Left ventricle myocardium superior (tissue), 1 donor: ENCODE measurements around the gene RTN4. TPM values are rescaled to one million over a fixed set of nuclear protein-coding genes. Genes with fewer than 3 reads are reported as not detected.
"Not testable (repeated sequence)": the region's sequence is repeated elsewhere in the genome, so short reads cannot be mapped to it uniquely, and the experiment has no call there.

Source experiments
- ATAC-seq: fragments of 200-7000 bp; cut with Tn5 transposase; one replicate; pipeline ENCODE4 v1.9.1; 2020; ENCODE audit warnings: mild to moderate bottlenecking, moderate library complexity
- DNase-seq: peaks from one replicate; pipeline ENCODE4 v3.0.0-alpha.2; 2020
- intact Hi-C: fragments of 100-400 bp; cut with micrococcal nuclease; formaldehyde crosslinking; loops from one replicate; pipeline ENCODE4 v1.11.0; 2022
- long read RNA-seq: library from polyadenylated mRNA; unstranded; transcript quantifications from one replicate; pipeline ENCODE4 v2.0.0, GENCODE V29; 2021
- total RNA-seq: library from RNA; stranded (reverse); fragmentation: NEBNext Ultra II Directional; extraction: Animal tissue kit (Norgen Biotek cat#: 25700); gene quantifications from one replicate; pipeline ENCODE4 v1.2.1, GENCODE V29; 2021
- donor health status: DM: no; HTN: yes; CAD: no; lungs with severe emphysema.

The RTN4 gene, protein sequence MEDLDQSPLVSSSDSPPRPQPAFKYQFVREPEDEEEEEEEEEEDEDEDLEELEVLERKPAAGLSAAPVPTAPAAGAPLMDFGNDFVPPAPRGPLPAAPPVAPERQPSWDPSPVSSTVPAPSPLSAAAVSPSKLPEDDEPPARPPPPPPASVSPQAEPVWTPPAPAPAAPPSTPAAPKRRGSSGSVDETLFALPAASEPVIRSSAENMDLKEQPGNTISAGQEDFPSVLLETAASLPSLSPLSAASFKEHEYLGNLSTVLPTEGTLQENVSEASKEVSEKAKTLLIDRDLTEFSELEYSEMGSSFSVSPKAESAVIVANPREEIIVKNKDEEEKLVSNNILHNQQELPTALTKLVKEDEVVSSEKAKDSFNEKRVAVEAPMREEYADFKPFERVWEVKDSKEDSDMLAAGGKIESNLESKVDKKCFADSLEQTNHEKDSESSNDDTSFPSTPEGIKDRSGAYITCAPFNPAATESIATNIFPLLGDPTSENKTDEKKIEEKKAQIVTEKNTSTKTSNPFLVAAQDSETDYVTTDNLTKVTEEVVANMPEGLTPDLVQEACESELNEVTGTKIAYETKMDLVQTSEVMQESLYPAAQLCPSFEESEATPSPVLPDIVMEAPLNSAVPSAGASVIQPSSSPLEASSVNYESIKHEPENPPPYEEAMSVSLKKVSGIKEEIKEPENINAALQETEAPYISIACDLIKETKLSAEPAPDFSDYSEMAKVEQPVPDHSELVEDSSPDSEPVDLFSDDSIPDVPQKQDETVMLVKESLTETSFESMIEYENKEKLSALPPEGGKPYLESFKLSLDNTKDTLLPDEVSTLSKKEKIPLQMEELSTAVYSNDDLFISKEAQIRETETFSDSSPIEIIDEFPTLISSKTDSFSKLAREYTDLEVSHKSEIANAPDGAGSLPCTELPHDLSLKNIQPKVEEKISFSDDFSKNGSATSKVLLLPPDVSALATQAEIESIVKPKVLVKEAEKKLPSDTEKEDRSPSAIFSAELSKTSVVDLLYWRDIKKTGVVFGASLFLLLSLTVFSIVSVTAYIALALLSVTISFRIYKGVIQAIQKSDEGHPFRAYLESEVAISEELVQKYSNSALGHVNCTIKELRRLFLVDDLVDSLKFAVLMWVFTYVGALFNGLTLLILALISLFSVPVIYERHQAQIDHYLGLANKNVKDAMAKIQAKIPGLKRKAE
- 43.5 TPM for total RNA-seq
- long read RNA-seq, transcript RTN4-201 (7 exons, 2,333 nt) = major isoform, 30 of 45 reads
- long read RNA-seq, partial matches to known transcripts = 11 of 45 reads
- long read RNA-seq, other reads (novel, unspliced or antisense) = 0 of 45 reads

- intact Hi-C loops = no loop called here
- DNase-seq = peak; percentile 98
- peak; percentile 92 for ATAC-seq
These were observed at the start of gene RTN4 for GRCh38 chr2:55050100-55050994. RTN4 (minus strand) TSS chr2:55050451; CDS start chr2:55050300, 151 bp downstream.

- intact Hi-C loops = no loop called here
- DNase-seq (no peak), ATAC-seq (no peak)
These were observed 49.2 kb upstream of the RTN4 start for GRCh38 chr2:55099493-55099877.

DNA sequence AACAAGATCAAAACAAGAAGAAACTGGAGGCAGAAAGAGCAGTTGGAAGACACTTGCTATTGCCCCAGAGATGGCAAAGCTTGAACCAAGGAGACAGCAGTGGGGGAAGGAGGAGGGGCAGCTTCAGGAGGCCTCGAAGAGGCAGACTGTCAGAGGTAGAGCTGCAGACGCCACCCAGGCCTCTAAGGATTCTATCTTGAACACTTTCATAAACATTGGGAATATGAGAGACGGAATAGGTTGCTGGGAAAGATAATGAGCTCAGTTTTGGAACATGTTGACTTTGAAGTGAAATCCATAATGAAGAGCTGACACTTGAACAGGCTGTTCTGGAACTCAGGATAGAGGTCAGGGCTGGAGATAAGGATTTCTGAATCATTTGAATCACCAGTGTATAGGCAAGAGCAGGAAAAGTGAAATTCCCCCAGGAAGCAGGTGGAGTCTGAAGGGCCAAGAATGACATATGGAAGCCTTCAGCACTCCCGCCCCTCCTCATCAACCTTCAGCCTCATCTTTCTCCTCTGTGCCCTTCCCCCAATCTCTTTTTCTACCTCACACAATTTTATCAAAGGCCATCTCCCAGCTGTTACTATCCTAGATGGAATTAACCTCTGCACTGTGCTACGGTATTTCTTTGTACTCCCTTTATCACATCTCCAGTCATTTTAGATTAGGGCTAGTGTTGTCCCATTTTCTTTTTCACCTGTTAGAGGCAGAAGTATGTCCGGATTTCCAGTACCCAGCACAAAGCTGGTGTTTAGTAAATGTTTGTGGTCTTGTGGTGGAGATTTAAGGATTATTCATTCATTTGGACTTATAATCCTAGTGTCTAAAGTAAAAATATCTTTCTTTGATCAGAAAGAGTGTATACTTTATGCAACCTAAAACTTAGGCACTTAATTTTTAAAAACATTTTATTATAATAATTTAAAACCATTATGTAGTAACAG, 47.5 kb upstream of the RTN4 start:
- peak; percentile 78 for ATAC-seq
- peak; percentile 45 for DNase-seq
- intact Hi-C loops = no loop called here

- DNase-seq = no peak
- peak; percentile 24 for ATAC-seq
- intact Hi-C loops = no loop called here
These were observed 46.8 kb upstream of the RTN4 start for GRCh38 chr2:55097082-55097460.

DNA sequence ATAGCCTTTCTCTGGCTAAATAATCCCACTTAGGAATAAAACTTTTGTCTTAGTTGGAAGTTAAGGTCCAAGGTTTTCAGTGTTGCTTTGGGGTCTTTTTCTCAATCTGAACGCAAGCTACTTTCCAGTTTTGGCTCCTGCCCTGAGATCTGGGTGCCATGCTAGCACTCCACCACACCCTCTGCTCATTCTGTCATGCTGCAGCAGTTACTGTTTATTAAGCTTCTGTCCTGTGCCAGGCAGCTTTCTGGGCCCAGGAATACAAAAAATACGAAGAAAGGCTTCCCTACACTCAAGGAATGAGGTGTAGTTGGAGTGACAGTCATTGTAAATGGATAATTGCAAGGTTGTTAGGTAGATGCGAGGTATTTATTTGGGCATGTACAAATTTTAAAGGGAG, 46.3 kb upstream of the RTN4 start:
- ATAC-seq = no peak
- intact Hi-C loops = no loop called here
- no peak for DNase-seq

DNA sequence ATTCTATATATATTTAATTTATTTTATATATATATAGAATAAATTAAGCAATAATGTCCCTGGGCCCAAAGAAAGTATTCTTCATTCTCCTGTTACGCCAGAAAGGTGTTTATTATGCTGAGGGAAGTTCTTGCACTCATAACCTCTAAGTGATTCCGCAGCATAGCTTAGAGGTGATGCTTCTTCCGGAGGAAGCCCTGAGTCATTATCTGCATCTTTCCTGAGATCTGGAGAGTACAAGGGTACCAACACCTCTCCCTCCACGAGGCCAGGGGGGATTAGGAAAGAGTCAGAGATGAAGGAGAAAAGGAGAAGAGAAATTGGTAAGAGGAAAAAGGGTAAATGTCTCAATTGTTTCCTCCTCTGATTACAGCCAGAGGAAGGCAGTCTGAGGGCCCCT, 43.1 kb upstream of the RTN4 start:
- intact Hi-C loops = no loop called here

DNA sequence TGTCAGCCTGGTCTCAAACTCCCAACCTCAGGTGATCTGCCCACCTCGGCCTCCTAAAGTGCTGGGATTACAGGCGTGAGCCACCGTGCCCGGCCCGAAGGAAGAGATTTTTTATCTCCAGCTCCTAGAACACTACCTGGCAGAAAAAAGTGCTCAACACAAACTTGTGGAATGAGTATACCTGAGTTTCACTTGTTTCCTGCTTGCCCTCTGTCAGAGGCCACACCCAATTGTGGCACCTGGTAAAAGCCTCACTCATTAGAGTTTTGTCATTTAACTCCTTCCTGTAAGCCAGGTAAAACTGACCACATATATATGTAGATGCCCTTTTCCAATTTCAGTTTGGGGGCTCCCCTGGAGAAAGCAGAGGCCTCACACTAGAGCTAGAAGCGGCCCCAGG, 42.2 kb upstream of the RTN4 start:
- ATAC-seq = no peak
- intact Hi-C loops = no loop called here
- DNase-seq = no peak

More for the DNA sequence above, 43.1 kb upstream of the RTN4 start:
- no peak for ATAC-seq
- DNase-seq = no peak

DNA sequence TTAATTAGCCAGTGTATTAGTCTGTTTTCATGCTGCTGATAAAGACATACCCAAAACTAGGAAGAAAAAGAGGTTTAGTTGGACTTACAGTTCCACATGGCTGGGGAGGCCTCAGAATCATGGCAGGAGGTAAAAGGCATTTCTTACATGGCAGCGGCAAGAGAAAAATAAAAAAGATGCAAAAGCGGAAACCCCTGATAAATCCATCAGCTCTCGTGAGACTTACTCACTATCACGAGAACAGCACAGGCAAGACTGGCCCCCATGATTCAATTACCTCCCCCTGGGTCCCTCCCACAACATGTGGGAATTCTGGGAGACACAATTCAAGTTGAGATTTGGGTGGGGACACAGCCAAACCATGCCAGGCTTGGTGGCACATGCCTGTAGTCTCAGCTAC, 41.4 kb upstream of the RTN4 start:
- intact Hi-C loops, DNase-seq, ATAC-seq: not testable (repeated sequence)

GRCh38 chr2:55090702-55091101, 40.5 kb upstream of the RTN4 start:
- no peak for DNase-seq
- no peak for ATAC-seq
- intact Hi-C loops = no loop called here

DNA sequence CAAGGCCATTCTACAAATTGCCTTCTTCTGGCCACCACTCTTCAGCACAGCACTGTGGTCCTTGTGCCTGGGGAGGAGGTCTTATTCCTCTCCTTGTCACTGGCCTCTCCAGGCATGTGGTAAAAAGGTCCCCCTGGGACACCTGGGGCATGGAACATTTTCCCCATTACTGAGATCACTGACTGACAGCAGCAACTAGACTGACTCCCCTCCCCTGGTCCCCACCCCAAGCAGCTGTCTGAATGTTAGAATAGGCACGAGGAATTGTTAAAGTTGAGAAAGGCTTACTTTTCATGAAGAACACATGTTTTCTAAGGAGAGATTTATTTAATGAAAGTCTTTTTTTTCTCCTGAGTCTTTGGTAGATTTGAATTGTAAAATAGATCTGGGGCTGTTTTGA, 39.5 kb upstream of the RTN4 start:
- DNase-seq (no peak), ATAC-seq (peak; percentile 9)
- intact Hi-C loops = no loop called here

GRCh38 chr2:55088400-55088799, 38.1 kb upstream of the RTN4 start:
- ATAC-seq = no peak
- DNase-seq = no peak

GRCh38 chr2:55087936-55088335, 37.7 kb upstream of the RTN4 start:
- DNase-seq (no peak), ATAC-seq (peak; percentile 90)
- intact Hi-C loops = no loop called here

More at GRCh38 chr2:55088400-55088799, 38.1 kb upstream of the RTN4 start:
- intact Hi-C loops = no loop called here

DNA sequence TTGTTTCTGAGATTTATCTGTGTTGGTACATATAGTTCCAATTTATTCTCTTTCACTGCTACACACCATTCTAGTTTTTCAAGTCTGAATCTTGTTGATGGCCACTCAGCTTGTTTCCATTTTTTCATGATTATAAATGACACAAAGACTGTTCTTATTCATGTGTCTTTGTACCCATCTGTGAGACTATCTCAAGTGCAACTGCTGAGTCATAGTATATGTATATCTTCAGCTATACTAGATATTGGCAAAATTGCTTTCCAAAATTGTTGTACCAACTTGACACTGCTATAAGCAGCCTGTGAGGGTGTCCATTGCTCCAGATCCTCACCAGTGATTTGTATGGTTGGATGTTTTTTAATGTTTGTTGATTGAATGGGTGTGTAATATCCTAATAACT, 37.2 kb upstream of the RTN4 start:
- intact Hi-C loops = no loop called here
- ATAC-seq (peak; percentile 23), DNase-seq (no peak)

GRCh38 chr2:55085113-55086040, 35.1 kb upstream of the RTN4 start:
- intact Hi-C loops = no loop called here
- DNase-seq (no peak), ATAC-seq (no peak)

- ATAC-seq = no peak
- intact Hi-C loops = no loop called here
- no peak for DNase-seq
These were observed 34.4 kb upstream of the RTN4 start for GRCh38 chr2:55084641-55085040.

DNA sequence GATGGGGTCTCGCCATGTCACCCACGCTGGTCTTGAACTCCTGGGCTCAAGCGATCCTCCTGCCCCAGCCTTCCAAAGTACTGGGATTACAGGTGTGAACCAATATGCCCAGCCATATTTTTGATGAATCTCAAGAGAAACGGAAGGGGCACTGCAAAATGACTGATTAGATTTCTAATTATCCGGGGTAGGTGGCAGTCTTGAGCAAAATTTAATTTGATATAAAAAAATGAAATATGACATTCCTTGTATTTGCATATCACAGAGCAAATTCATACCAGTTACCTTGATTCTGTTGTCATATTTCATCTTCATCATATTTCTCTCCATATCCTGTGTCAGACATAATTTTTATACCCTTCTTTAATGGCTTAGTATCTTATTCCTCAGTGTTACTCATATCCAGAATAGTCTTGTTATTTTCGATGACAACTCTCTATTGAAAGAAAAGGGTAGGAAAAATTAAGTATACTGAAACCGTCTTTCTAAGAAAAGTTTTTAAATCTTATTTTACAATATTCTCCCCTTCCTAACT, 30.0 kb upstream of the RTN4 start:
- ATAC-seq (no peak), DNase-seq (no peak)
- intact Hi-C loops = no loop called here
